Prostate gland (tissue), 2 donors: ENCODE measurements around the gene FOXP3.

ENCODE experiments used
- POLR2A ChIP-seq: fragments of 450-650 bp; IDR thresholded peaks from one replicate; pipeline ENCODE4 v1.6.1; 2016; ENCODE audit warnings: antibody characterized with exemption, mild to moderate bottlenecking
- POLR2AphosphoS5 ChIP-seq: sonication (generic); formaldehyde crosslinking; IDR thresholded peaks from one replicate; pipeline ENCODE4 v1.6.1; 2017; ENCODE audit warnings: antibody characterized with exemption
- TF ChIP-seq, protein P1 (sequence below), 4 experiments: fragments of 200-600 bp in 2 of 4; fragments of 450-650 bp in 2 of 4; sonication (generic) in 2 of 4; IDR thresholded peaks; 1 replicate in 3 of 4; 2 replicates in 1 of 4; pipeline ENCODE4 v1.5.1; 2016 to 2019; ENCODE audit warnings: antibody characterized with exemption in 4 of 4, mild to moderate bottlenecking in 2 of 4, moderate library complexity in 2 of 4

DNA sequence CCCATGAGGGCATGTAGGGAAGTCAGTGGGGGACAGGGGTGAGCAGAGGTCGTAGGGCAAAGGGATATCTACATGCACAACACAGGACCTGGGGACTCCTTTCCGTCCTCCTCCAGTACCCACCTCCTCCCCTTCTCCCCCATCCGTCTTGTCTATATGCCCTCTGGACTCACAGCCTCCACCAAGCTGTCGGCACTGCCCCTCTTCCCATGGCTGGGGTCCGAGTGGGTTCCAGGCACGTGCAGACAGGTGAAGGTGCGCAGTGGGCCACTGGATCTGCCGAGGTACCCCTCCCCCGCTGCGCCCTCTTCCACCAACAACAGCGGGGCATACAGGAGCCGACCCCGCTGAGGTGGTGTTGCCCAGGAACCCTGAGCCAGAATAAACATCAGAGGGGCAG, 59.1 kb downstream of the FOXP3 start:
- TF ChIP-seq, protein P1, sequence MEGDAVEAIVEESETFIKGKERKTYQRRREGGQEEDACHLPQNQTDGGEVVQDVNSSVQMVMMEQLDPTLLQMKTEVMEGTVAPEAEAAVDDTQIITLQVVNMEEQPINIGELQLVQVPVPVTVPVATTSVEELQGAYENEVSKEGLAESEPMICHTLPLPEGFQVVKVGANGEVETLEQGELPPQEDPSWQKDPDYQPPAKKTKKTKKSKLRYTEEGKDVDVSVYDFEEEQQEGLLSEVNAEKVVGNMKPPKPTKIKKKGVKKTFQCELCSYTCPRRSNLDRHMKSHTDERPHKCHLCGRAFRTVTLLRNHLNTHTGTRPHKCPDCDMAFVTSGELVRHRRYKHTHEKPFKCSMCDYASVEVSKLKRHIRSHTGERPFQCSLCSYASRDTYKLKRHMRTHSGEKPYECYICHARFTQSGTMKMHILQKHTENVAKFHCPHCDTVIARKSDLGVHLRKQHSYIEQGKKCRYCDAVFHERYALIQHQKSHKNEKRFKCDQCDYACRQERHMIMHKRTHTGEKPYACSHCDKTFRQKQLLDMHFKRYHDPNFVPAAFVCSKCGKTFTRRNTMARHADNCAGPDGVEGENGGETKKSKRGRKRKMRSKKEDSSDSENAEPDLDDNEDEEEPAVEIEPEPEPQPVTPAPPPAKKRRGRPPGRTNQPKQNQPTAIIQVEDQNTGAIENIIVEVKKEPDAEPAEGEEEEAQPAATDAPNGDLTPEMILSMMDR (IDR thresholded peaks at IDR 0.05), result no peak
- TF ChIP-seq POLR2A, result no peak
- no peak for TF ChIP-seq POLR2AphosphoS5
